Mucosa of rectum (tissue), 2 donors: ENCODE measurements around the gene NRROS.

Experiments
- H3K27ac ChIP-seq, 2 donors: one replicate each; pipeline ENCODE4 v1.7.0; 2013; ENCODE audit warnings: inconsistent platforms in 2 of 2, low read depth in 2 of 2, low read length in 2 of 2
- H3K27me3 ChIP-seq, 2 donors: one replicate each; pipeline ENCODE4 v1.7.0; 2013; ENCODE audit warnings: low read length in 2 of 2; ENCODE audit not compliant: control insufficient read depth in 2 of 2, insufficient read depth in 2 of 2
- H3K36me3 ChIP-seq, 2 donors: one replicate each; pipeline ENCODE4 v1.7.0; 2013; ENCODE audit warnings: low read length in 2 of 2; ENCODE audit not compliant: control insufficient read depth in 2 of 2, insufficient read depth in 2 of 2
- H3K4me1 ChIP-seq, 2 donors: one replicate each; pipeline ENCODE4 v1.7.0; 2013; ENCODE audit warnings: low read length in 2 of 2, mild to moderate bottlenecking in 1 of 2; ENCODE audit not compliant: control insufficient read depth in 2 of 2, insufficient read depth in 2 of 2
- H3K4me3 ChIP-seq, 2 donors: one replicate each; pipeline ENCODE4 v1.7.0; 2013; ENCODE audit warnings: low read length in 2 of 2
- H3K9ac ChIP-seq, 2 donors: one replicate each; pipeline ENCODE4 v1.7.0; 2013; ENCODE audit warnings: low read length in 2 of 2, low read depth in 1 of 2, mild to moderate bottlenecking in 1 of 2
- H3K9me3 ChIP-seq, 2 donors: one replicate each; pipeline ENCODE4 v1.7.0; 2013; ENCODE audit warnings: low read length in 2 of 2; ENCODE audit not compliant: control insufficient read depth in 2 of 2
- donor health status: healthy.
- donor health status: Normal muscosa, but diverticular disease.

The NRROS gene

DNA sequence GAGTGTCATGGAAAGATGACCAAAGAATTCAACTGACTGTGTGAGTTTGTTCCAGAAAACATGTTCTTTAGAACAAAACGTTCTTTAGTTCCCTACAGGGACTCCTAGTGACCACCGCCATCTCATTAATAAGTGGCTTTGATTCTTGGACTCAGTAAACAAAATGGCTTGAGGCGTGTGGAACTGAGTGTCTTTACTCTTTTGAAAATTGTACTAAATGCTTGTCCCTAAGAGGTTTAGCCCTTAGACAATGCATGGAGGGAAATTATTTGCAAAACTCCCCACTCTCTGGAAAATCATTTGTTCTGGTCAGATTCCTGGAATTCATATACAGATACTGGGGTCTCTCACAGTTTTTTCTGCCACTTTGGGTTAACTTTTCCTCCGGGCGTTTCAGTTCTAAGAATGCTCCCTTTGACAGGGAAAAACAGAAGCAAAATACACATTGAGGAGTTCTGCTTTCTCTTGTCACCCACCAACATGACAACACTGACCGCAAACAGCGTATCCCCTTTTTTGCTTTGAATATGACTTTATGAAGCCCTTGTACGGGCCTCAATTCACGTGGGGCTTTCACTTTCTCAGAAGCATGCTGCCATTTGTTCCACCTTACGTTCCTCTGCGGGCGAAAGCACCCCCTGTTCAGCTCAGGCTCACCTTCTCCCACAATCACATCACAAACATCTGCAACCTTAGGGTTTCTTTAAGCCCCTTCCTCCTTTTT is 15.3 kb upstream of the NRROS start:
- H3K27ac ChIP-seq = peak overlapping the region; percentile 2 to 77
- H3K4me1 ChIP-seq = peaks cover 0 to under 1% of the 10 kb centered on the region in 2 donors
- no peaks in the 10 kb centered on the region for H3K27me3 ChIP-seq

DNA sequence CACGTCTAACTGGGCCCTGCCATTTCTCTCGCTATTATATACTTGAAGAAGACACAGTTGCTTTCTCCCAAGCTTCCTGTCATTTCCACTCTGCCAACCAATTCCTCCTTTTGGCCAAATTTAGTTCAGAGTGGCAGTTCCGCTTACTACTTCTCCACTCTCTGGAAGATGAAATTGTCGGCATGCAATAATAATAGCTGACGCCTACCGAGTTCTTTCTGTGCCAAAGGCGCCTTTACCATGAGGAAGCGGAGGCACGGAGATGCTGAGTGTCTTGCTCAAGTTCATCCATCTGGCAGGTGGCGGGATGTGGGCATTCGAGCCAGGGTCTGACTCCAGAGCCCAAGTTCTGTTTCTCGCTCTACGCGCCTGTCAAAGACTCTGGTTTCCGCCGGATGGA is 14.6 kb upstream of the NRROS start:
- Histone ChIP-seq H3K27me3 (no peaks in the 10 kb centered on the region), H3K36me3 (no peaks in the 10 kb centered on the region), H3K9me3 (no peaks in the 10 kb centered on the region), H3K27ac (peak overlapping the region; percentile 2 to 77), H3K4me1 (no peaks in the 10 kb centered on the region), H3K9ac (no peak overlapping the region), H3K4me3 (peak overlapping the region in 1 of 2 donors; percentile 39)

More for the DNA sequence above, 15.3 kb upstream of the NRROS start:
- Histone ChIP-seq H3K9ac (no peak overlapping the region), H3K9me3 (no peaks in the 10 kb centered on the region), H3K4me3 (peak overlapping the region in 1 of 2 donors; percentile 39), H3K36me3 (no peaks in the 10 kb centered on the region)

- Histone ChIP-seq H3K4me1 (no peaks in the 10 kb centered on the region), H3K27ac (peak overlapping the region in 1 of 2 donors; percentile 15), H3K27me3 (no peaks in the 10 kb centered on the region)
Measured at GRCh38 chr3:196625331-196625730, 14.2 kb upstream of the NRROS start.

GRCh38 chr3:196627918-196628231 is 11.6 kb upstream of the NRROS start:
- H3K4me3 ChIP-seq = no peak overlapping the region
- no peak overlapping the region for H3K9ac ChIP-seq
- H3K27me3 ChIP-seq = no peaks in the 10 kb centered on the region
- H3K36me3 ChIP-seq = no peaks in the 10 kb centered on the region
- H3K4me1 ChIP-seq = peaks cover 7 to 10% of the 10 kb centered on the region in 2 donors
- no peaks in the 10 kb centered on the region for H3K9me3 ChIP-seq
- no peak overlapping the region for H3K27ac ChIP-seq

More at GRCh38 chr3:196625331-196625730, 14.2 kb upstream of the NRROS start:
- no peaks in the 10 kb centered on the region for H3K36me3 ChIP-seq
- no peaks in the 10 kb centered on the region for H3K9me3 ChIP-seq
- H3K9ac ChIP-seq = no peak overlapping the region
- H3K4me3 ChIP-seq = no peak overlapping the region

GRCh38 chr3:196629228-196629627 is 10.3 kb upstream of the NRROS start:
- no peak overlapping the region for H3K9ac ChIP-seq
- no peak overlapping the region for H3K4me3 ChIP-seq
- H3K27ac ChIP-seq = no peak overlapping the region
- no peaks in the 10 kb centered on the region for H3K9me3 ChIP-seq
- H3K27me3 ChIP-seq = no peaks in the 10 kb centered on the region
- H3K36me3 ChIP-seq = no peaks in the 10 kb centered on the region
- H3K4me1 ChIP-seq = peaks cover 10% of the 10 kb centered on the region in 2 donors

DNA sequence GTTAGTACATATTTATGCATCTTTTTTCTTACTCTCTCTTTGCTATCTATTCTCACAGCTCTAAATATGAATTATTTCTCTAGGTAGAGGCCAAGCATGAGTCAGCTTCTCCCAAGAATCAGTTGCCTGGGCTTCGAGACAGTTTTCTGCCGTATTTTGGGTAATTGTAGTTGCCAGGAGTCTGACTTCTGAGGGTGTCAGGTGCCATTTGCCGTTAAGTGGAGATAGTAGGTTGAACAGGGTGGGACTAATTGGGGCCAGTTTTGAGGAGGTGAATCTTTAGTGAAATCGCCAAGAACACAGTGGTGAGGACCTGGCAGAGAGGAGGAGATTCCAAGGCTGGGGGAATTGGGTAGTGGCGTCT is 7.8 kb upstream of the NRROS start:
- Histone ChIP-seq H3K4me1 (peaks cover 10% of the 10 kb centered on the region in 2 donors), H3K4me3 (peak overlapping the region; percentile 87 to 91), H3K9me3 (no peaks in the 10 kb centered on the region), H3K27ac (peak overlapping the region; percentile 80 to 94), H3K9ac (peak overlapping the region; percentile 83 to 92), H3K27me3 (no peaks in the 10 kb centered on the region), H3K36me3 (no peaks in the 10 kb centered on the region)

- Histone ChIP-seq H3K36me3 (no peaks in the 10 kb centered on the region), H3K9ac (peak overlapping the region; percentile 83 to 92), H3K4me1 (peaks cover 10% of the 10 kb centered on the region in 2 donors), H3K9me3 (no peaks in the 10 kb centered on the region), H3K4me3 (peak overlapping the region; percentile 87 to 91), H3K27me3 (no peaks in the 10 kb centered on the region), H3K27ac (peak overlapping the region; percentile 80 to 94)
Measured at GRCh38 chr3:196632046-196632751, 7.3 kb upstream of the NRROS start.

DNA sequence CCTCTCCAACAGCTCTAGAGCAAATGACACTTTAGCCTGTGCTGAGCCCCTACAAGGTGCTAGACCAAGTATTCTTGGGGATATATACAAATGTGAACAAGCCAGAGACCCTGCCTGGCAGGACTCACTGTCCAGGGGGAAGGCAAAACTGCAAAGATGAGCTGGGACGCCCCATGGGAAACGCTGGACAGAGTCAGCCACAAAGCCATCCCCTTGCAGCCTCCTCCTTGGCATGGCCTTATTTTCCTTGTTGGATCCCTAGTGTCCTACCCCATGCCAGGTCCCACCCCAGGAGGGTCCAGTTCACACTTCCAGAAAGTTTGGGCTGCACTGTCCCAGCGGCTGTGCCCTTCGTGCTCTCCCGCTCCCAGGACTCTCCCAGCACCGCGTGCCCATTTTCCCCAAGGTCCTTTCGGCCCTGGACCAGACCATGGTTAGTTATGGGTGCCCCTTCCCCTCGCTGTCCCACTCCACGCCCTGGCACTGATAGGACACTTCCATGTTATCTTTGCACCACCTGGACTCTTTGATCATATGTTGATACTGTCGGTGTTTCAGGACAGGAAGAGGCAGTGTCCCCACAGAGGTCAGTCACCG is 5.8 kb upstream of the NRROS start:
- H3K4me1 ChIP-seq = peaks cover 10% of the 10 kb centered on the region in 2 donors
- H3K9ac ChIP-seq = peak overlapping the region in 1 of 2 donors; percentile 26
- H3K27ac ChIP-seq = peak overlapping the region; percentile 26 to 94
- no peaks in the 10 kb centered on the region for H3K36me3 ChIP-seq
- H3K9me3 ChIP-seq = no peaks in the 10 kb centered on the region
- no peak overlapping the region for H3K4me3 ChIP-seq
- peaks cover 0 to 2% of the 10 kb centered on the region in 2 donors for H3K27me3 ChIP-seq

DNA sequence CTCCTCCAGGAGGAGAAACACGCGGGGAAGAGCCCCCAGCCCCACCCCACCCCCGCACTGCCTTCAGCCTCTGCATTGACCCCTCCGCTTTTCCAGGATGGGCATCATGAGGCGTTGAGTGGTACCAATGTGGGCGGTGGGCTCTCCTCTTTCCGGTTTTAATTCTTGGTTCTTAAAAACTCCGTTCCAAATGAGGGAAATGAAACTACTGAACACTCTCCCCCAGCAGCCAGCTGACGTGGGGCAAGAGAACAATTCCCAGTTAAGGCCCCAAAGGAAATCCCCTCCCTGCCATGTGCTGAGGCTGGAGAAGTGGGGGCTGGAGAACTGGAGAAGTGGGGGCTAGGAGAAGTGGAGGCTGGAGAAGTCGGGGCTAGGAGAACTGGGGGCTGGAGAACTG is 5.3 kb upstream of the NRROS start:
- Histone ChIP-seq H3K4me3 (no peak overlapping the region), H3K27me3 (peaks cover 2 to 4% of the 10 kb centered on the region in 2 donors), H3K9me3 (no peaks in the 10 kb centered on the region), H3K27ac (no peak overlapping the region), H3K9ac (no peak overlapping the region), H3K4me1 (peaks cover 10 to 12% of the 10 kb centered on the region in 2 donors), H3K36me3 (no peaks in the 10 kb centered on the region)

DNA sequence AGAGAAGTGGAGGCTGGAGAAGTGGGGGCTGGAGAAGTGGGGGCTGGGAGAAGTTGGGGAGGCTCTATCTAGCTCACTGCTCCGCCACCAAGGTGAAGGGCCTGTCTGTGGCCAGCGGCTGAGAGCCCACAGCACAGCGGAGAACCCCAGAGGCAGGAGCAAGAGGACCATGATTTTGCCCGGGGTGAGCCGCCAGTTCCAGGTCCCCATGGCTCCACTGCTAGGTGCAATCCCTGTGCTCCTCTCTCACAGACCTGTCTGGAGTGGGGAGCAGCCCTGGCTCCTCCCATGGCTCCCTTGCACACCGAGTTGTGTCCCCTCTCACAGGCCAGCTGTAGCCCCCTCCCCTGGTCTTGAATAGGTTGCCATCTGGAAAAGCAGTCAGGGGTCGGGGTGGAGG is 4.7 kb upstream of the NRROS start:
- H3K27ac ChIP-seq = no peak overlapping the region
- peaks cover 2 to 5% of the 10 kb centered on the region in 2 donors for H3K27me3 ChIP-seq
- no peak overlapping the region for H3K4me3 ChIP-seq
- H3K4me1 ChIP-seq = peaks cover 10 to 13% of the 10 kb centered on the region in 2 donors
- H3K9me3 ChIP-seq = no peaks in the 10 kb centered on the region
- no peak overlapping the region for H3K9ac ChIP-seq
- no peaks in the 10 kb centered on the region for H3K36me3 ChIP-seq
